Ascending aorta (tissue), 2 donors: ENCODE measurements around the gene RPS6KA2. TPM values are rescaled to one million over a fixed set of nuclear protein-coding genes. Genes with fewer than 3 reads are reported as not detected.

Experiments used
- DNase-seq, 2 donors: peaks; one replicate each; pipeline ENCODE4 v3.0.0-alpha.2; 2019; ENCODE audit warnings: low spot score in 2 of 2
- H3K27ac ChIP-seq, 2 donors: fragments of 200-600 bp; sonication (generic); one replicate each; pipeline ENCODE4 v1.5.1; 2016 to 2017; ENCODE audit warnings: mild to moderate bottlenecking in 1 of 2
- H3K27me3 ChIP-seq: fragments of 200-600 bp; sonication (generic); one replicate; pipeline ENCODE4 v1.5.1; 2017
- H3K36me3 ChIP-seq, 2 donors: fragments of 200-600 bp; sonication (generic); one replicate each; pipeline ENCODE4 v1.5.1; 2016
- H3K4me1 ChIP-seq, 2 donors: fragments of 200-600 bp; sonication (generic); one replicate each; pipeline ENCODE4 v1.5.1; 2016 to 2017; ENCODE audit warnings: mild to moderate bottlenecking in 1 of 2
- H3K4me3 ChIP-seq, 2 donors: fragments of 200-600 bp; sonication (generic); one replicate each; pipeline ENCODE4 v1.5.1; 2016 to 2017; ENCODE audit warnings: mild to moderate bottlenecking in 1 of 2
- H3K9me3 ChIP-seq, 2 donors: fragments of 200-600 bp; sonication (generic); one replicate each; pipeline ENCODE4 v1.5.1; 2016
- CTCF ChIP-seq, 3 experiments: fragments of 200-600 bp in 2 of 3; fragments of 450-650 bp in 1 of 3; sonication (generic) in 2 of 3; IDR thresholded peaks; one replicate each; pipeline ENCODE4 v1.5.1; 2016 to 2019; ENCODE audit warnings: antibody characterized with exemption in 3 of 3, mild to moderate bottlenecking in 1 of 3, moderate library complexity in 1 of 3
- intact Hi-C: fragments of 100-400 bp; cut with DNase I; formaldehyde crosslinking; loops from one replicate; pipeline ENCODE4 v1.15.1; 2023
- total RNA-seq: library from RNA; depleted of rRNA; stranded (reverse); fragments of >200 nt; gene quantifications from one replicate; pipeline ENCODE4 v1.1.0, GENCODE V29; 2016

RPS6KA2 gene
- total RNA-seq, 1 donor from 2014 or later = 196 TPM

GRCh38 chr6:166465671-166466087 lies 161.4 kb downstream of the RPS6KA2 start:
- Histone ChIP-seq H3K9me3 (no peaks in the 10 kb centered on the region), H3K36me3 (peaks cover 8 to 20% of the 10 kb centered on the region in 2 donors), H3K4me1 (peaks cover 0 to 16% of the 10 kb centered on the region in 2 donors), H3K4me3 (peak overlapping the region in 1 of 2 donors; percentile 33), H3K27ac (peak overlapping the region; percentile 64 to 75), H3K27me3 (no peaks in the 10 kb centered on the region)
- DNase-seq = peak in 1 of 2 donors; percentile 69
- intact Hi-C loops = loop anchor here (1.0 to 5.0 kb wide), 4 partner anchors 82 to 162 kb away; partner anchors contain the start of gene RPS6KA2
- TF ChIP-seq CTCF (IDR thresholded peaks at IDR 0.05) = peak in 2 of 3 experiments; percentile 28 to 30

DNA sequence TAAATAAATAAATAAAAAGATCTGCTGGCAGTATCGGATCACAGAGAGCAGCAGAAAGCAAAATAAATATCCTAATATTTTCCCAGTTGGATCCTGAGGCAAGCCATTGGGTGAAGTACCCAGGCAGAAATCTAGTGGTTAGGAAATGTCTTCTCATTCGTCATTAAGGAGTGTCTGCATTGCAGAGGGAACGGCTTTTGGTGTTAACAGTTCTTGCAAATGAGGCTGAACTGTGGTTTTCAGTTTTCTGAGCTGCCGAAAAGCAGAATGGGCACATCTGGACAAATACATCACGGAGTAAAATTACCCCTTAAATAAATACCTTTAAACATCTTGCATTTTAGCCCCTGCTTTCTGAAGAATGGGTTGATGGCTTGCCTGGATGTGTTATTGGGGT lies 162.1 kb downstream of the RPS6KA2 start:
- intact Hi-C loops = loop anchor here (2.0 to 5.0 kb wide), 2 partner anchors 92 to 156 kb away; no protein-coding TSS in a partner anchor
- H3K27me3 ChIP-seq = no peaks in the 10 kb centered on the region
- no peaks in the 10 kb centered on the region for H3K9me3 ChIP-seq
- H3K36me3 ChIP-seq = peaks cover 7 to 25% of the 10 kb centered on the region in 2 donors
- H3K4me1 ChIP-seq = peaks cover 0 to 16% of the 10 kb centered on the region in 2 donors
- TF ChIP-seq CTCF (IDR thresholded peaks at IDR 0.05) = no peak
- H3K4me3 ChIP-seq = no peak overlapping the region
- DNase-seq = peak in 1 of 2 donors; percentile 41
- no peak overlapping the region for H3K27ac ChIP-seq

- DNase-seq = peak in 1 of 2 donors; percentile 56
- Histone ChIP-seq H3K4me3 (no peak overlapping the region), H3K27me3 (no peaks in the 10 kb centered on the region), H3K36me3 (peaks cover under 1 to 26% of the 10 kb centered on the region in 2 donors), H3K4me1 (peaks cover 0 to 16% of the 10 kb centered on the region in 2 donors), H3K9me3 (no peaks in the 10 kb centered on the region), H3K27ac (no peak overlapping the region)
- TF ChIP-seq CTCF (IDR thresholded peaks at IDR 0.05) = no peak
- intact Hi-C loops = loop anchor here (2.0 to 5.0 kb wide), 2 partner anchors 93 to 156 kb away; no protein-coding TSS in a partner anchor
These were observed 162.7 kb downstream of the RPS6KA2 start for GRCh38 chr6:166464068-166465002.

DNA sequence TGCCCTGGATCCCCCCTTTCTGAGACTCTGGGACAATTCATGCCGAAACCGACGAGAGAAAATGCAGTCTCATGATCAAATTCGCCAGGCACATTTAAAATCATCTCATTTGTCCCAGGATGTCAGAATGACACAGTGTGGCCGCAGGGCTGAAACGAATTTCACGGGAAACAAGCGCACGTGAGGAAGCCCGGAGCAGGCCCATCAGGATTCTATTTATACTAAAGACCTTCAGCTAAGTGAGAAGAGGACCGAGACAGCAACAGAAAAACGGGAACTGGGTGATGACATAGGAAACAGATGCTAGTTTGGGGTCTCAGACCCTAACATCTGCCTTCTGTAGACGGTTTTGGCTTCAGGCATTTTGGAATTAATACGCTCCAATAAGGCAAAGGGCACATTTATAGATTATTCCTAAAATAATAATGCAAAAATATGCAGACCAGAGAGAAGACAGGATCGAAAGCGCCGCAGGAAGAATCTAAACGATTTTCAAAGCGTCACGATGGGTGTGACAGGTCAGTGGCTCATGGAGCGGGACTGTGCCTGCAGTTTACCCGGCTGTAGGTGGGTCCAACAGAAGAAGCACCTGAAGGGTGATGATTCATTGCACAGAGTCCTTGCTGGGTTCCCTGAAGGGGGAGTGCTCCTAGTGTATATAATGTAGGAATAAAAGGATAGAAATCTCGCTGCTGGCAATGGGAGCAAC lies 163.5 kb downstream of the RPS6KA2 start:
- no peaks in the 10 kb centered on the region for H3K9me3 ChIP-seq
- intact Hi-C loops = loop anchor here (2.0 kb wide), 1 partner anchor 157 kb away; no protein-coding TSS in a partner anchor
- peaks cover 0 to 28% of the 10 kb centered on the region in 2 donors for H3K36me3 ChIP-seq
- TF ChIP-seq CTCF (IDR thresholded peaks at IDR 0.05) = no peak
- no peak overlapping the region for H3K4me3 ChIP-seq
- no peak overlapping the region for H3K27ac ChIP-seq
- peaks cover 0 to 16% of the 10 kb centered on the region in 2 donors for H3K4me1 ChIP-seq
- H3K27me3 ChIP-seq = no peaks in the 10 kb centered on the region
- peak in 1 of 2 donors; percentile 49 for DNase-seq

DNA sequence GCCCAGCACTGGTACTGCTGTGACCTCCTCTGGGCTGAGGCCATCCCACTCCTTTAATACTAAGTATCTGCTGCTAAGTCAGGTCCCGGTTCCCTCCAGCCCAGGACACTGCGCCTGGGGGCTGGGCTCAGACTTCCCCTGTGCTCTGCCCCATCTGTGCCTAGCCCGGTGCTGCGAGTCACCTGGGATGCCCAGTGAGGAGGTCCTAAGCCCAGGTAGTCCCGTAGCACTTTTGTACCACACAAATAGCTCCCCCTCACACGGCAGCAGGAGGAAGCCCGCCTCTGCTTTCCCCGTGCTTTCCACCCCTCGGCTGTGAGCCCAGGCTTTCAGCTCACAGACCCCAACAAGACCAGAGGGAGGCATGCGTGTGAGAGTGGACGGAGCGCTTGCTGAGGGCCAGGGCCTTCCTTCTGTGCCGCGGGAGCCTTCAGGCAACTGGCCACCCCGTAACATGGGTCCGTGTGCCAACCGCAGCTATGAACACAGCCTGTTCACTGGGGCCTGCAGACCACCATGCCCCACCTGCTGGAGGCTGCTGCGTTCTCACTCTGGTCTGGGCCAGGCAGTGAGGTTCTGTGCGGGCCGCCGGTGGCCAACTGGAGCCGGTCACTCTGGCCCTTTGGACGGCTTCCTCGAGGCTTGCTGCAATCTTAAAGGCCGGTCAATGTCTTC lies 164.5 kb downstream of the RPS6KA2 start:
- no peak for TF ChIP-seq CTCF (IDR thresholded peaks at IDR 0.05)
- peak in 1 of 2 donors; percentile 59 for DNase-seq
- intact Hi-C loops = no loop called here

More for the DNA sequence above, 164.5 kb downstream of the RPS6KA2 start:
- Histone ChIP-seq H3K9me3 (no peaks in the 10 kb centered on the region), H3K27me3 (no peaks in the 10 kb centered on the region), H3K36me3 (peaks cover 0 to 27% of the 10 kb centered on the region in 2 donors), H3K4me1 (peaks cover 0 to 16% of the 10 kb centered on the region in 2 donors), H3K4me3 (no peak overlapping the region), H3K27ac (no peak overlapping the region)
